ENCODE data around the gene NTF4.

Gene NTF4

DNA sequence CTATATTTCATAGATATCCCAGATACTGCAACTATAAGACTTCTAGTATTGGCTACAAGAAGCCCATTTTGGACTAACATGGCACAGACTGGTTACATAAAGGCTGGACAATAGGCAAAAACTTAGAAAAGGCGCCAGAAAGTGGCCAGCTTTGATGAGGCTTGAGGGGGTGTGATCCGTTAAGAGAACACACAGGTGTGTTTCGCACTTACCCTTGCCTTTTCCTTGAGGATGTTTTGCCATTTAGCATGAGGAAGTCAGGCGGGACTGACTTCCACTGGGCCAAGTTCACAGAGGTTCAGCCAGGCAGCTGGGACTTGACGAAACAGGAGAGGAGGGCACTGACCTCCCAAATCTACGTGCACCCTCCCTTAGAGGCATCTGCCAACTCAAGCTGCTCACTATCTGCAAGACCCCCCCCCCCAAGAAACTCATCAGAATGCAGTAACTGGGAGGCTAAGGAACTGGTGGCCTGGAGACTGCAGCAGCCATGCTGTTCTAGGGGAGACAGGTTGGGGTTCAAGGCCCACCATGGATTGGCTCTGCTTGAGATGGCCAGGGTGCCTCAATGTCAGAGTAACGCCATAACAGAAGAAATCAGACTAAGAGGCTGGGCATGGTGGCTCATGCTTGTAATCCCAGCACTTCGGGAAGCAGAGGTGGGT, 45.1 kb upstream of the NTF4 start:
- Histone ChIP-seq H3K27ac (replicated peaks) (no peak overlapping the region), H3K4me3 (replicated peaks; ENCODE audit: insufficient read depth, low read length) (no peak overlapping the region), H3K27me3 (ENCODE audit: insufficient read depth, poor library complexity, severe bottlenecking) (no peaks in the 10 kb centered on the region)
- TF ChIP-seq POLR2AphosphoS5 (IDR thresholded peaks at IDR 0.05; ENCODE audit: low read depth) (no peak), SPI1 (IDR thresholded peaks at IDR 0.05; ENCODE audit: borderline replicate concordance, low read depth) (no peak), GABPA (IDR thresholded peaks at IDR 0.05; ENCODE audit: low read depth) (no peak)
- TF ChIP-seq, protein P1, sequence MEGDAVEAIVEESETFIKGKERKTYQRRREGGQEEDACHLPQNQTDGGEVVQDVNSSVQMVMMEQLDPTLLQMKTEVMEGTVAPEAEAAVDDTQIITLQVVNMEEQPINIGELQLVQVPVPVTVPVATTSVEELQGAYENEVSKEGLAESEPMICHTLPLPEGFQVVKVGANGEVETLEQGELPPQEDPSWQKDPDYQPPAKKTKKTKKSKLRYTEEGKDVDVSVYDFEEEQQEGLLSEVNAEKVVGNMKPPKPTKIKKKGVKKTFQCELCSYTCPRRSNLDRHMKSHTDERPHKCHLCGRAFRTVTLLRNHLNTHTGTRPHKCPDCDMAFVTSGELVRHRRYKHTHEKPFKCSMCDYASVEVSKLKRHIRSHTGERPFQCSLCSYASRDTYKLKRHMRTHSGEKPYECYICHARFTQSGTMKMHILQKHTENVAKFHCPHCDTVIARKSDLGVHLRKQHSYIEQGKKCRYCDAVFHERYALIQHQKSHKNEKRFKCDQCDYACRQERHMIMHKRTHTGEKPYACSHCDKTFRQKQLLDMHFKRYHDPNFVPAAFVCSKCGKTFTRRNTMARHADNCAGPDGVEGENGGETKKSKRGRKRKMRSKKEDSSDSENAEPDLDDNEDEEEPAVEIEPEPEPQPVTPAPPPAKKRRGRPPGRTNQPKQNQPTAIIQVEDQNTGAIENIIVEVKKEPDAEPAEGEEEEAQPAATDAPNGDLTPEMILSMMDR (IDR thresholded peaks at IDR 0.05; ENCODE audit: insufficient read depth, low read length): no peak
- TF ChIP-seq, protein P2, sequence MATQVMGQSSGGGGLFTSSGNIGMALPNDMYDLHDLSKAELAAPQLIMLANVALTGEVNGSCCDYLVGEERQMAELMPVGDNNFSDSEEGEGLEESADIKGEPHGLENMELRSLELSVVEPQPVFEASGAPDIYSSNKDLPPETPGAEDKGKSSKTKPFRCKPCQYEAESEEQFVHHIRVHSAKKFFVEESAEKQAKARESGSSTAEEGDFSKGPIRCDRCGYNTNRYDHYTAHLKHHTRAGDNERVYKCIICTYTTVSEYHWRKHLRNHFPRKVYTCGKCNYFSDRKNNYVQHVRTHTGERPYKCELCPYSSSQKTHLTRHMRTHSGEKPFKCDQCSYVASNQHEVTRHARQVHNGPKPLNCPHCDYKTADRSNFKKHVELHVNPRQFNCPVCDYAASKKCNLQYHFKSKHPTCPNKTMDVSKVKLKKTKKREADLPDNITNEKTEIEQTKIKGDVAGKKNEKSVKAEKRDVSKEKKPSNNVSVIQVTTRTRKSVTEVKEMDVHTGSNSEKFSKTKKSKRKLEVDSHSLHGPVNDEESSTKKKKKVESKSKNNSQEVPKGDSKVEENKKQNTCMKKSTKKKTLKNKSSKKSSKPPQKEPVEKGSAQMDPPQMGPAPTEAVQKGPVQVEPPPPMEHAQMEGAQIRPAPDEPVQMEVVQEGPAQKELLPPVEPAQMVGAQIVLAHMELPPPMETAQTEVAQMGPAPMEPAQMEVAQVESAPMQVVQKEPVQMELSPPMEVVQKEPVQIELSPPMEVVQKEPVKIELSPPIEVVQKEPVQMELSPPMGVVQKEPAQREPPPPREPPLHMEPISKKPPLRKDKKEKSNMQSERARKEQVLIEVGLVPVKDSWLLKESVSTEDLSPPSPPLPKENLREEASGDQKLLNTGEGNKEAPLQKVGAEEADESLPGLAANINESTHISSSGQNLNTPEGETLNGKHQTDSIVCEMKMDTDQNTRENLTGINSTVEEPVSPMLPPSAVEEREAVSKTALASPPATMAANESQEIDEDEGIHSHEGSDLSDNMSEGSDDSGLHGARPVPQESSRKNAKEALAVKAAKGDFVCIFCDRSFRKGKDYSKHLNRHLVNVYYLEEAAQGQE (IDR thresholded peaks at IDR 0.05; ENCODE audit: insufficient replicate concordance, low read depth): no peak
- no peak for DNase-seq (ENCODE audit: low read depth in 1 of 2, low spot score in 1 of 2)

DNA sequence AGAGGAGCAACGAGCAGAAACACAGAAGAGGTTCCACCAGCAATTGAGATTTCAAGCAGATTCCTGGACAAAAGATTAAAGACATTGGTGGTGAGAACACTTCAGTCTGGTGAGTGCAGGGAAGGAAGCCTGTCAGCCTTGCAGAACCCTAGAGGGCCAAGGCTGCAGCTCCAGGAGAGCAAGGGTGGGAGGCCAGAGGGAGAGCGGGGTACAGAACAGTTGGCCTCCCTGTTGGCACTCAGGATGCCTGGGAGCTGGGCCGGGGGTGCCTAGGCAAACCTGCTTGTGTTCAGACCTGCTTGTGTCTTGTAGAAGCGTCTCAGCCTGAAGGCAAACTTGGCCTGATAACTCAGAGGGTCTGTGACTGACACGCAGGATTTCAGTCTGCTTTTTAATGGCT, 44.4 kb upstream of the NTF4 start:
- no peak overlapping the region for H3K27ac ChIP-seq (replicated peaks)
- DNase-seq (ENCODE audit: low read depth in 1 of 2, low spot score in 1 of 2): no peak
- H3K27me3 ChIP-seq (ENCODE audit: insufficient read depth, poor library complexity, severe bottlenecking): no peaks in the 10 kb centered on the region
- no peak overlapping the region for H3K4me3 ChIP-seq (replicated peaks; ENCODE audit: insufficient read depth, low read length)
- TF ChIP-seq, protein P1 (IDR thresholded peaks at IDR 0.05; ENCODE audit: insufficient read depth, low read length): no peak

DNA sequence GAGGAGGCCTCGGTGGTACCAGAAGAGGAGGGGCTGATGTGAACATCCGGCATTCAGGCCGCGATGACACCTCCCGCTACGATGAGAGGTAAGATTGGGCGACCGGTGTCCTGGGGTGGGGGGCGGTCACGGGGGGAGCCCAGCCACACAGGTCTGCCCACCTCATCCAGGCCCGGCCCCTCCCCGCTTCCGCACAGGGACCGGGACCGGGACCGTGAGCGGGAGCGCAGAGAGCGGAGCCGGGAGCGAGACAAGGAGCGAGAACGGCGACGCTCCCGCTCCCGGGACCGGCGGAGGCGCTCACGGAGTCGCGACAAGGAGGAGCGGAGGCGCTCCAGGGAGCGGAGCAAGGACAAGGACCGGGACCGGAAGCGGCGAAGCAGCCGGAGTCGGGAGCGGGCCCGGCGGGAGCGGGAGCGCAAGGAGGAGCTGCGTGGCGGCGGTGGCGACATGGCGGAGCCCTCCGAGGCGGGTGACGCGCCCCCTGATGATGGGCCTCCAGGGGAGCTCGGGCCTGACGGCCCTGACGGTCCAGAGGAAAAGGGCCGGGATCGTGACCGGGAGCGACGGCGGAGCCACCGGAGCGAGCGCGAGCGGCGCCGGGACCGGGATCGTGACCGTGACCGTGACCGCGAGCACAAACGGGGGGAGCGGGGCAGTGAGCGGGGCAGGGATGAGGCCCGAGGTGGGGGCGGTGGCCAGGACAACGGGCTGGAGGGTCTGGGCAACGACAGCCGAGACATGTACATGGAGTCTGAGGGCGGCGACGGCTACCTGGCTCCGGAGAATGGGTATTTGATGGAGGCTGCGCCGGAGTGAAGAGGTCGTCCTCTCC, 43.2 kb upstream of the NTF4 start:
- no peak overlapping the region for H3K4me3 ChIP-seq (replicated peaks; ENCODE audit: insufficient read depth, low read length)
- no peak for DNase-seq (ENCODE audit: low read depth in 1 of 2, low spot score in 1 of 2)
- no peak overlapping the region for H3K27ac ChIP-seq (replicated peaks)
- no peaks in the 10 kb centered on the region for H3K27me3 ChIP-seq (ENCODE audit: insufficient read depth, poor library complexity, severe bottlenecking)
- TF ChIP-seq, protein P1 (IDR thresholded peaks at IDR 0.05; ENCODE audit: insufficient read depth, low read length): no peak
- TF ChIP-seq SPI1 (IDR thresholded peaks at IDR 0.05; ENCODE audit: borderline replicate concordance, low read depth) (no peak), POLR2AphosphoS5 (IDR thresholded peaks at IDR 0.05; ENCODE audit: low read depth) (no peak), GABPA (IDR thresholded peaks at IDR 0.05; ENCODE audit: low read depth) (no peak)
- TF ChIP-seq, protein P2 (IDR thresholded peaks at IDR 0.05; ENCODE audit: insufficient replicate concordance, low read depth): no peak
